Dermis blood vessel endothelial cell (primary cell): Measurements from ENCODE around the gene ZNG1A. TPM values are rescaled to one million over a fixed set of nuclear protein-coding genes. Genes with fewer than 3 reads are reported as not detected.
"Not testable (repeated sequence)": the region's sequence is repeated elsewhere in the genome, so short reads cannot be mapped to it uniquely, and the experiment has no call there.

ENCODE experiments used
- DNase-seq: peaks from one replicate; pipeline ENCODE4 v3.0.0; 2010
- total RNA-seq: library from RNA; depleted of rRNA; stranded (reverse); fragments of >200 nt; gene quantifications from 2 replicates; pipeline ENCODE4 v1.2.3, GENCODE V29; 2014

The ZNG1A gene
- total RNA-seq, 1 donor from 2014 or later, result 34.2 TPM

- DNase-seq, result not testable (repeated sequence)
Measured at GRCh38 chr9:169757-170156, 9.1 kb downstream of the ZNG1A start.

- DNase-seq, result not testable (repeated sequence)
Measured at GRCh38 chr9:159871-160270, 19.0 kb downstream of the ZNG1A start.

- not testable (repeated sequence) for DNase-seq
Measured at GRCh38 chr9:151173-151572, 27.7 kb downstream of the ZNG1A start.

GRCh38 chr9:139880-140279 is 39.0 kb downstream of the ZNG1A start:
- DNase-seq, result not testable (repeated sequence)

GRCh38 chr9:117995-118467 is 60.8 kb downstream of the ZNG1A start, which contains the start of gene FOXD4:
FOXD4 (minus strand) TSS chr9:118417; CDS start chr9:118119, 298 bp downstream.
- not testable (repeated sequence) for DNase-seq

GRCh38 chr9:117144-117994 is 61.5 kb downstream of the ZNG1A start:
- not testable (repeated sequence) for DNase-seq

- not testable (repeated sequence) for DNase-seq
Measured at GRCh38 chr9:116239-117077, 62.4 kb downstream of the ZNG1A start.

- not testable (repeated sequence) for DNase-seq
Measured at GRCh38 chr9:115118-115451, 63.8 kb downstream of the ZNG1A start.

GRCh38 chr9:114267-115117 is 64.4 kb downstream of the ZNG1A start:
- peak; percentile 5 for DNase-seq

- DNase-seq, result peak; percentile 15
Measured at GRCh38 chr9:113468-114266, 65.2 kb downstream of the ZNG1A start.

GRCh38 chr9:112589-113467 is 66.0 kb downstream of the ZNG1A start:
- not testable (repeated sequence) for DNase-seq

GRCh38 chr9:110672-111071 is 68.2 kb downstream of the ZNG1A start:
- DNase-seq, result not testable (repeated sequence)

GRCh38 chr9:109540-109939 is 69.3 kb downstream of the ZNG1A start:
- not testable (repeated sequence) for DNase-seq

- DNase-seq, result not testable (repeated sequence)
Measured at GRCh38 chr9:108742-109495, 69.9 kb downstream of the ZNG1A start.

- not testable (repeated sequence) for DNase-seq
Measured at GRCh38 chr9:105991-106390, 72.9 kb downstream of the ZNG1A start.

- not testable (repeated sequence) for DNase-seq
Measured at GRCh38 chr9:100430-100829, 78.4 kb downstream of the ZNG1A start.

GRCh38 chr9:99867-100266 is 79.0 kb downstream of the ZNG1A start:
- not testable (repeated sequence) for DNase-seq

GRCh38 chr9:98775-99174 is 80.1 kb downstream of the ZNG1A start:
- DNase-seq, result not testable (repeated sequence)

- not testable (repeated sequence) for DNase-seq
Measured at GRCh38 chr9:94992-95391, 83.9 kb downstream of the ZNG1A start.

GRCh38 chr9:94323-94722 is 84.5 kb downstream of the ZNG1A start:
- DNase-seq, result not testable (repeated sequence)
